K562 treated with DMSO at 1 percent for 4 hours (cell line): ENCODE data around the gene CTAGE1. TPM values are rescaled to one million over a fixed set of nuclear protein-coding genes. Genes with fewer than 3 reads are reported as not detected.

ENCODE experiments used
- total RNA-seq: library from RNA; unstranded; fragments of 300-600 nt; gene quantifications from 2 replicates; pipeline ENCODE4 v1.2.3, GENCODE V29; 2022; ENCODE audit not compliant: insufficient read depth

Gene CTAGE1
- not detected in 2 replicates for total RNA-seq

DNA sequence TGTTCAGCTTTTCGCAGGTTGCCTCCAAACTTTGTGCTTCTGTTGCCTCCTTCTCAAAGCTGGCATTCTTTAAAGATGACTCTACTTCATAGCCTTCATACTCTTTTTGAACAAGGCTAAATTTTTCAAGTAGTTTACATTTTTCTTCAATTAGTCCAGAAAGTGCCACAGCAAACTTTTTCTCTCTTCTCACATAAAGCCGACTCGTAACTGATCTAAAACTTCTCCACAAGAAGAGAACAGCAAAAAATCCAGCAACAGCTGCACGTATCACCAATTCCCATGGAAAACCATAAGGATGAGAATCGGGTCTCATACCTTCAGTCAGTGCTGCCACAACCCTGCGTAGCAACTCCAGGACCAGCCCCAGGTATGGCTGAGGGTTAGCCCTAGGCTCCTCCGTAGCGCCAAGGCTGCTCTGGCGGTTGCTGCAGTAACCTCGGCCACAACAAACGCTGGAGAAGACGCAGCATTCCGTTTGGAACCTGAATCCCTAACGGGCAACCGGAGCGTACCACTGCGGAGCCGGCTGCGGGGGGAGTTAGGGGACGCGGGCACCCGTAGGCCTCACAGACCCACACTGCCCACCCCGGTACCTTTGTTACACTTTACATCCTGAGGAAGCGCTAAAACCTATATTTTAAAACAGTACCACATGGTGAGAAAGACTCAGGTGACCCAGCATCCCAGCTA lies at the start of gene CTAGE1:
Gene CTAGE1, minus strand, starts transcription at position 420 of the 693 bp plus-strand sequence. Its CDS starts 104 bp downstream, at position 316.

Other genes with a start within 250 kb of the CTAGE1 start
- not detected in 2 replicates for gene GATA6, start 248.3 kb downstream of the CTAGE1 start, total RNA-seq